ENCODE data around the gene RNF145.

- TF ChIP-seq CTCF (IDR thresholded peaks at IDR 0.05) (no peak), EP300 (IDR thresholded peaks at IDR 0.05) (no peak), POLR2A (IDR thresholded peaks at IDR 0.05) (no peak), POLR2AphosphoS5 (IDR thresholded peaks at IDR 0.05) (peak in 2 of 3 donors; percentile 37 to 73)
Measured at GRCh38 chr5:159186319-159186718, 23.0 kb downstream of the RNF145 start.
